Measurements from ENCODE around the gene TPP2.

DNA sequence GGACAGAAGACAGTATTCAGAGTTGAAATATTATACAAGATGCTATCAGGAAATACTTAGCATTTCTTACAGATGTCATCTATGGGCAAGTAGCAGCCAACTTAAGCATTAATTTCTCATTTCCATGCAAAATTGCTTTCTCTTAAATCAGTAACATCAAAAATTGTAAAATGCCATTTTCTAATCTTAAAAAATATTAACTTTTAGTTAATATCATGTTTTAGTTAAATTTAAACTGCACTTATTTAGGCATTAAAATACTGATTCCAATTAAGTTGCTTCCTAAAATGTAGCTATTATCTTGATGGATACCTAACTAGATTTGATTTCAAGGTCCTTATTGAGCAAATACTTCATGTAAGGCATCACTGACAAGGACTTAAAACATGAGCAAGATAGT is 70.2 kb downstream of the TPP2 start:
- TF ChIP-seq CTCF (IDR thresholded peaks at IDR 0.05; ENCODE audit: low read depth, low read length, poor library complexity, severe bottlenecking) = no peak
- TF ChIP-seq EZH2phosphoT487 (IDR thresholded peaks at IDR 0.05; ENCODE audit: borderline replicate concordance, low read length) = no peak

All from DOHH2 (cell line).